NT2/D1 (cell line): ENCODE data around the gene CLIP2.

Experiments used
- SUZ12 ChIP-seq: IDR thresholded peaks from 2 replicates; pipeline ENCODE4 v1.6.1; 2011; ENCODE audit not compliant: insufficient read length, insufficient read depth; ENCODE audit errors: extremely low read depth
- YY1 ChIP-seq: IDR thresholded peaks from 2 replicates; pipeline ENCODE4 v1.6.1; 2011; ENCODE audit not compliant: insufficient read length, insufficient read depth
- ZNF274 ChIP-seq: IDR thresholded peaks from 2 replicates; pipeline ENCODE4 v1.6.1; 2011; ENCODE audit warnings: mild to moderate bottlenecking, low read depth, low read length

DNA sequence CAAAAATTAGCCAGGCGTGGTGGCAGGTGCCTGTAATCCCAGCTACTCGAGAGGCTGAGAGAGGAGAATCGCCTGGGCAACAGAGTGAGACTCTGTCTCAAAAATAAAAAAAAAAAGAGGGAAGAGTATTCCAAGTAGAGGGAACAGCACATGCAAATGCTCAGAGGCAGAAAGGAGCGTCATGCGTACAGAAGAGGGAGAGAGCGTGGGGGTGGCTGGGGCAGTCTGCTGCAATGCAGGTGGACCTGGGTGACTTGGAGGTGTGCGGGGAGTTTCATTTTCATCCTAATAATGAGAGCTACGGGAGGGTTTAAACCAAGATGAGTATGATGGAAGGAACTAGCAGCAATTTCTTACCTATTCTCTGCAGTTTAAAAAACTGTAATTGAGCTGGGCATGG, 28.8 kb downstream of the CLIP2 start:
- no peak for TF ChIP-seq SUZ12
- no peak for TF ChIP-seq YY1
- no peak for TF ChIP-seq ZNF274
